Measurements from ENCODE around the gene USF2.

DNA sequence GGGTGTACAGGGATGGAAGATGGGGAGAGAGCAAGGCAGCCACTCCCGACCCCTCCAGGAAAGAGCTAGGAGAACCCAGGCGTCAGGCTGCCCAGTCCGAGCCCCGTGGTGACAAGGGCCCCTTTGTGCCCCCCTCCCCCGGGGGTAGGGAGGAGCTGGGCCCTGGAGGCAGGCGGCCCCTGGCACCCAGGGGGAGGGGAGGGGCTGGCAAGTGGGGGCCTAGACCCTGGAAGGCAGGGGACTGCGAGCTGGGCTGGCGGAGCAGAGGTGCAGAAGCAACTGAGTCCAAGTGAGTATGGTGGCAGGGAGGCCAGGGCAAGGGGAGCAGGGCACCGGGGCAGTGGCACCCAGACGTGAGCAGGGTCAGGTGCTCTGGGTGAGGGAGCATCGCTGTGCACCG lies 23.2 kb downstream of the USF2 start, which contains the start of gene MAG:
- TF ChIP-seq EP300 (IDR thresholded peaks at IDR 0.05) (no peak), POLR2A (IDR thresholded peaks at IDR 0.05) (no peak), POLR2AphosphoS5 (IDR thresholded peaks at IDR 0.05) (no peak)
- TF ChIP-seq, protein P1, sequence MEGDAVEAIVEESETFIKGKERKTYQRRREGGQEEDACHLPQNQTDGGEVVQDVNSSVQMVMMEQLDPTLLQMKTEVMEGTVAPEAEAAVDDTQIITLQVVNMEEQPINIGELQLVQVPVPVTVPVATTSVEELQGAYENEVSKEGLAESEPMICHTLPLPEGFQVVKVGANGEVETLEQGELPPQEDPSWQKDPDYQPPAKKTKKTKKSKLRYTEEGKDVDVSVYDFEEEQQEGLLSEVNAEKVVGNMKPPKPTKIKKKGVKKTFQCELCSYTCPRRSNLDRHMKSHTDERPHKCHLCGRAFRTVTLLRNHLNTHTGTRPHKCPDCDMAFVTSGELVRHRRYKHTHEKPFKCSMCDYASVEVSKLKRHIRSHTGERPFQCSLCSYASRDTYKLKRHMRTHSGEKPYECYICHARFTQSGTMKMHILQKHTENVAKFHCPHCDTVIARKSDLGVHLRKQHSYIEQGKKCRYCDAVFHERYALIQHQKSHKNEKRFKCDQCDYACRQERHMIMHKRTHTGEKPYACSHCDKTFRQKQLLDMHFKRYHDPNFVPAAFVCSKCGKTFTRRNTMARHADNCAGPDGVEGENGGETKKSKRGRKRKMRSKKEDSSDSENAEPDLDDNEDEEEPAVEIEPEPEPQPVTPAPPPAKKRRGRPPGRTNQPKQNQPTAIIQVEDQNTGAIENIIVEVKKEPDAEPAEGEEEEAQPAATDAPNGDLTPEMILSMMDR (IDR thresholded peaks at IDR 0.05): no peak
